K562 (cell line): Measurements from ENCODE around the gene SLC15A3.

ENCODE experiments used
- EP300 ChIP-seq: IDR thresholded peaks from 2 replicates; pipeline ENCODE4 v1.6.1; 2012; ENCODE audit warnings: low read length, improper control_type of control experiment
- FOXA1 ChIP-seq: fragments of 450-650 bp; IDR thresholded peaks from 2 replicates; pipeline ENCODE4 v1.6.1; 2016; ENCODE audit warnings: mild to moderate bottlenecking, borderline replicate concordance
- HDAC6 ChIP-seq: IDR thresholded peaks from 2 replicates; pipeline ENCODE4 v1.6.1; 2012; ENCODE audit warnings: low read depth, mild to moderate bottlenecking, control low read depth, inconsistent platforms, low read length, moderate library complexity
- MXI1 ChIP-seq: IDR thresholded peaks from 2 replicates; pipeline ENCODE4 v1.6.1; 2011; ENCODE audit warnings: low read depth, mild to moderate bottlenecking, improper control_type of control experiment, low read length
- NFIX ChIP-seq: fragments of 250-450 bp; sonication (Bioruptor Pico); IDR thresholded peaks from 2 replicates; pipeline ENCODE4 v1.4.0; 2020; ENCODE audit warnings: low read depth, mild to moderate bottlenecking, moderate library complexity
- POLR2A ChIP-seq: fragments of 450-650 bp; conservative IDR thresholded peaks from 2 replicates; pipeline ENCODE4 v1.6.1; 2016
- SMC3 ChIP-seq: conservative IDR thresholded peaks from 2 replicates; pipeline ENCODE4 v1.6.1; 2011; ENCODE audit warnings: low read depth, low read length, improper control_type of control experiment; ENCODE audit not compliant: insufficient read depth
- ZNF133 ChIP-seq: fragments of 250-450 bp; sonication (Bioruptor Pico); IDR thresholded peaks from 2 replicates; pipeline ENCODE4 v1.4.0; 2020; ENCODE audit warnings: mild to moderate bottlenecking
- ZNF3 ChIP-seq: fragments of 250-450 bp; sonication (Bioruptor Pico); IDR thresholded peaks from 2 replicates; pipeline ENCODE4 v1.5.0; 2021; ENCODE audit warnings: mild to moderate bottlenecking, moderate library complexity
- ZNF830 ChIP-seq: fragments of 250-450 bp; sonication (Bioruptor Pico); IDR thresholded peaks from 2 replicates; pipeline ENCODE4 v1.5.0; 2021; ENCODE audit warnings: mild to moderate bottlenecking
- TF ChIP-seq, protein P1 (sequence below), 2 experiments: fragments of 450-650 bp; formaldehyde crosslinking in 1 of 2; IDR thresholded peaks; 2 replicates each; pipeline versions ENCODE4 v1.4.0 to v1.6.1; 2014 to 2020; ENCODE audit warnings: mild to moderate bottlenecking in 2 of 2, borderline replicate concordance in 1 of 2, low read depth in 1 of 2
- TF ChIP-seq, protein P2 (sequence below), 3 experiments: IDR thresholded peaks in 2 of 3; conservative IDR thresholded peaks in 1 of 3; 2 replicates each; pipeline ENCODE4 v1.5.1; 2011 to 2012; ENCODE audit warnings: low read length in 3 of 3, mild to moderate bottlenecking in 3 of 3, control low read depth in 2 of 3, improper control_type of control experiment in 1 of 3, inconsistent platforms in 1 of 3, low read depth in 1 of 3, mixed read lengths in 1 of 3, moderate library complexity in 1 of 3; ENCODE audit not compliant: insufficient read depth in 2 of 3
- TF ChIP-seq, protein P3 (sequence below): sonication (generic); formaldehyde crosslinking; IDR thresholded peaks from 2 replicates; pipeline ENCODE4 v1.8.0; 2022; ENCODE audit warnings: mild to moderate bottlenecking, low read depth, missing genetic modification reagents
- TF ChIP-seq, protein P4 (sequence below): sonication (generic); formaldehyde crosslinking; IDR thresholded peaks from 2 replicates; pipeline ENCODE4 v1.8.0; 2022; ENCODE audit warnings: missing genetic modification reagents, mild to moderate bottlenecking, borderline replicate concordance

DNA sequence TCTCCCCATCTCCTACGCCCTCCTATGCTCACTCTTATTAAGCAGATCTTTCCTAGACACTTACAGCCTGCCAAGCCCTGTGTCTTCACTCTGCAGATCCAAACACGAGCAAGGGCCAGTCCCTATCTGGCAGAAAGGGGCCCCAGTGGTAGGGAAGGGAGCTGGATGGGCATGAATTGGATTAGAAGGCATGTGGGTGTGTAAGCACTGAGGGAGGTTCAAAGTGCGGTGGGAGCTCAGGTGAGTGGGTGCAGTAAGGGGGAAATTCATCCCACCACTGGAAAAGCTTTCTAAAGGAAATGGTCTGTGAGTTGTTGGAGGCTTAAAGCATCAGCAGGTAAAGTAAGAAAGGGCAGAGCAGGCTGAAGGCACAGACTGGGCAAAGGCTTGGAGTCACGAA lies 22.2 kb downstream of the SLC15A3 start:
- TF ChIP-seq, protein P1, sequence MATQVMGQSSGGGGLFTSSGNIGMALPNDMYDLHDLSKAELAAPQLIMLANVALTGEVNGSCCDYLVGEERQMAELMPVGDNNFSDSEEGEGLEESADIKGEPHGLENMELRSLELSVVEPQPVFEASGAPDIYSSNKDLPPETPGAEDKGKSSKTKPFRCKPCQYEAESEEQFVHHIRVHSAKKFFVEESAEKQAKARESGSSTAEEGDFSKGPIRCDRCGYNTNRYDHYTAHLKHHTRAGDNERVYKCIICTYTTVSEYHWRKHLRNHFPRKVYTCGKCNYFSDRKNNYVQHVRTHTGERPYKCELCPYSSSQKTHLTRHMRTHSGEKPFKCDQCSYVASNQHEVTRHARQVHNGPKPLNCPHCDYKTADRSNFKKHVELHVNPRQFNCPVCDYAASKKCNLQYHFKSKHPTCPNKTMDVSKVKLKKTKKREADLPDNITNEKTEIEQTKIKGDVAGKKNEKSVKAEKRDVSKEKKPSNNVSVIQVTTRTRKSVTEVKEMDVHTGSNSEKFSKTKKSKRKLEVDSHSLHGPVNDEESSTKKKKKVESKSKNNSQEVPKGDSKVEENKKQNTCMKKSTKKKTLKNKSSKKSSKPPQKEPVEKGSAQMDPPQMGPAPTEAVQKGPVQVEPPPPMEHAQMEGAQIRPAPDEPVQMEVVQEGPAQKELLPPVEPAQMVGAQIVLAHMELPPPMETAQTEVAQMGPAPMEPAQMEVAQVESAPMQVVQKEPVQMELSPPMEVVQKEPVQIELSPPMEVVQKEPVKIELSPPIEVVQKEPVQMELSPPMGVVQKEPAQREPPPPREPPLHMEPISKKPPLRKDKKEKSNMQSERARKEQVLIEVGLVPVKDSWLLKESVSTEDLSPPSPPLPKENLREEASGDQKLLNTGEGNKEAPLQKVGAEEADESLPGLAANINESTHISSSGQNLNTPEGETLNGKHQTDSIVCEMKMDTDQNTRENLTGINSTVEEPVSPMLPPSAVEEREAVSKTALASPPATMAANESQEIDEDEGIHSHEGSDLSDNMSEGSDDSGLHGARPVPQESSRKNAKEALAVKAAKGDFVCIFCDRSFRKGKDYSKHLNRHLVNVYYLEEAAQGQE (IDR thresholded peaks at IDR 0.05; ENCODE audit: borderline replicate concordance): no peak
- TF ChIP-seq, protein P1 (CRISPR knock-in tag; IDR thresholded peaks at IDR 0.05; ENCODE audit: low read depth): no peak
- TF ChIP-seq, protein P2, sequence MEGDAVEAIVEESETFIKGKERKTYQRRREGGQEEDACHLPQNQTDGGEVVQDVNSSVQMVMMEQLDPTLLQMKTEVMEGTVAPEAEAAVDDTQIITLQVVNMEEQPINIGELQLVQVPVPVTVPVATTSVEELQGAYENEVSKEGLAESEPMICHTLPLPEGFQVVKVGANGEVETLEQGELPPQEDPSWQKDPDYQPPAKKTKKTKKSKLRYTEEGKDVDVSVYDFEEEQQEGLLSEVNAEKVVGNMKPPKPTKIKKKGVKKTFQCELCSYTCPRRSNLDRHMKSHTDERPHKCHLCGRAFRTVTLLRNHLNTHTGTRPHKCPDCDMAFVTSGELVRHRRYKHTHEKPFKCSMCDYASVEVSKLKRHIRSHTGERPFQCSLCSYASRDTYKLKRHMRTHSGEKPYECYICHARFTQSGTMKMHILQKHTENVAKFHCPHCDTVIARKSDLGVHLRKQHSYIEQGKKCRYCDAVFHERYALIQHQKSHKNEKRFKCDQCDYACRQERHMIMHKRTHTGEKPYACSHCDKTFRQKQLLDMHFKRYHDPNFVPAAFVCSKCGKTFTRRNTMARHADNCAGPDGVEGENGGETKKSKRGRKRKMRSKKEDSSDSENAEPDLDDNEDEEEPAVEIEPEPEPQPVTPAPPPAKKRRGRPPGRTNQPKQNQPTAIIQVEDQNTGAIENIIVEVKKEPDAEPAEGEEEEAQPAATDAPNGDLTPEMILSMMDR (IDR thresholded peaks at IDR 0.05 in 2 of 3, conservative IDR thresholded peaks at IDR 0.05 in 1 of 3; ENCODE audit: insufficient read depth in 2 of 3, low read depth in 1 of 3, low read length in 3 of 3): no peak
- TF ChIP-seq SMC3 (no peak), MXI1 (no peak), POLR2A (no peak), NFIX (no peak), ZNF133 (no peak), EP300 (no peak), HDAC6 (no peak), ZNF830 (CRISPR knock-in tag) (no peak), ZNF3 (CRISPR knock-in tag) (no peak), FOXA1 (no peak)
- TF ChIP-seq, protein P3, sequence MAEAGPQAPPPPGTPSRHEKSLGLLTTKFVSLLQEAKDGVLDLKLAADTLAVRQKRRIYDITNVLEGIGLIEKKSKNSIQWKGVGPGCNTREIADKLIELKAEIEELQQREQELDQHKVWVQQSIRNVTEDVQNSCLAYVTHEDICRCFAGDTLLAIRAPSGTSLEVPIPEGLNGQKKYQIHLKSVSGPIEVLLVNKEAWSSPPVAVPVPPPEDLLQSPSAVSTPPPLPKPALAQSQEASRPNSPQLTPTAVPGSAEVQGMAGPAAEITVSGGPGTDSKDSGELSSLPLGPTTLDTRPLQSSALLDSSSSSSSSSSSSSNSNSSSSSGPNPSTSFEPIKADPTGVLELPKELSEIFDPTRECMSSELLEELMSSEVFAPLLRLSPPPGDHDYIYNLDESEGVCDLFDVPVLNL (CRISPR knock-in tag): no peak
- TF ChIP-seq, protein P4, sequence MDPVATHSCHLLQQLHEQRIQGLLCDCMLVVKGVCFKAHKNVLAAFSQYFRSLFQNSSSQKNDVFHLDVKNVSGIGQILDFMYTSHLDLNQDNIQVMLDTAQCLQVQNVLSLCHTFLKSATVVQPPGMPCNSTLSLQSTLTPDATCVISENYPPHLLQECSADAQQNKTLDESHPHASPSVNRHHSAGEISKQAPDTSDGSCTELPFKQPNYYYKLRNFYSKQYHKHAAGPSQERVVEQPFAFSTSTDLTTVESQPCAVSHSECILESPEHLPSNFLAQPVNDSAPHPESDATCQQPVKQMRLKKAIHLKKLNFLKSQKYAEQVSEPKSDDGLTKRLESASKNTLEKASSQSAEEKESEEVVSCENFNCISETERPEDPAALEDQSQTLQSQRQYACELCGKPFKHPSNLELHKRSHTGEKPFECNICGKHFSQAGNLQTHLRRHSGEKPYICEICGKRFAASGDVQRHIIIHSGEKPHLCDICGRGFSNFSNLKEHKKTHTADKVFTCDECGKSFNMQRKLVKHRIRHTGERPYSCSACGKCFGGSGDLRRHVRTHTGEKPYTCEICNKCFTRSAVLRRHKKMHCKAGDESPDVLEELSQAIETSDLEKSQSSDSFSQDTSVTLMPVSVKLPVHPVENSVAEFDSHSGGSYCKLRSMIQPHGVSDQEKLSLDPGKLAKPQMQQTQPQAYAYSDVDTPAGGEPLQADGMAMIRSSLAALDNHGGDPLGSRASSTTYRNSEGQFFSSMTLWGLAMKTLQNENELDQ: no peak
